ENCODE data around the gene RBX1. TPM values are rescaled to one million over a fixed set of nuclear protein-coding genes. Genes with fewer than 3 reads are reported as not detected.
"Not testable (repeated sequence)": the region's sequence is repeated elsewhere in the genome, so short reads cannot be mapped to it uniquely, and the experiment has no call there.

Gene RBX1
- total RNA-seq, 2 donors from 2014 or later = 34.8 to 39.0 TPM

DNA sequence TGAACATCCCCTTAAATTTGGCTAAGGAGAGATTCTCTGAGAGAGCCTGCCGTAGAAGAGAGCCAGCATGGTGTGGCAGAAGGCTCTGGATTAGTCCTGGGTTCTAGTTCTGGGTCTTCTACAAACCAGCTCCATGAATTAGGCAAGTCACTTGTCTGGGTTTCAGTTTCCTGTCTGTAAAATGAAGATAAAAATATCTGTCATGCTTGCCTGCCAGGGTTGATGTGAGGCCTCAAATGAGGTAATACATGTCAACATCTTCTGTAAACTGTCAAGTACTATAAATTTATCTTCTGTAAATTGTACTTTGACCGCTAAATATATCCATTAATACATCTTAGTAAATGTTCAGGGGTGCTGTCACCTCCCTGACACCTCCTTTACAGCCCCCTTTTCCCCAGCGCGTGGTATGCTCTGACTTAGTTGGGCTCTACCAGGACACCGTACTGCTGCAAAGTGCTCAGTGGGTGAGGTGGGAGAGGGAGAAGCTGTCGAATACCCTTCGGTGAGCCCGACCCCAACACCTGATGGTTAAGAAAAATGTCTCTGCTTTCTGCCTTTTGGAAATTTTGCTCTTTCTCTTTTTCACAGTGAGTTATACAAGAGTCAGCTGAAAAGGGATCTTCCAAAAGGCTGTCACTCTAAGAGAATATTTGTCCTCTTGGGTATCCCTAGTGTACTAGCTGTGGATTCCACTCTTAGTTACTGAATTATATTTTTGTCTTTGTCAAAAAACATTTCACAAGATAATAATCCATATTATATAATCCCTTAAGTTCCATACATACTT, 15.0 kb downstream of the RBX1 start:
- no peak for DNase-seq
- ATAC-seq = no peak
- intact Hi-C loops (cut with DNase I, micrococcal nuclease) = no loop called here

DNA sequence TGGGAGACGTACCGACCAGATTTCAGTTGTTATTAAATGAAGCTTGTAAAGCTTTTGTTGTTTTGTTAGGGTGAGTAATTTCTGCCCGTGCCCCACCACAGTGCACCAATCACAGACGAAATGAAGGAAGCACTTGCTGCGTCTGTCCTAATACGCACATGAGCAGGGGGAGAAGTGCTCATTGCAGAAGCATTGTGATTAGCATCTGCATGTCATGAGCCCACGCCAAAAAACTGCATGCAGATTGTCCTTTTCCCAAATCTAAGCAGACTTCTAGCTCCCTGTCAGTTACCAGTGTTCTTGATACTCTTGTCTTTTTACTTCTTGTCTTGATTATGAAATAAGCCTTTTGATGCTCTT, 15.5 kb downstream of the RBX1 start:
- intact Hi-C loops (cut with DNase I, micrococcal nuclease) = no loop called here
- no peak for DNase-seq
- ATAC-seq = no peak

DNA sequence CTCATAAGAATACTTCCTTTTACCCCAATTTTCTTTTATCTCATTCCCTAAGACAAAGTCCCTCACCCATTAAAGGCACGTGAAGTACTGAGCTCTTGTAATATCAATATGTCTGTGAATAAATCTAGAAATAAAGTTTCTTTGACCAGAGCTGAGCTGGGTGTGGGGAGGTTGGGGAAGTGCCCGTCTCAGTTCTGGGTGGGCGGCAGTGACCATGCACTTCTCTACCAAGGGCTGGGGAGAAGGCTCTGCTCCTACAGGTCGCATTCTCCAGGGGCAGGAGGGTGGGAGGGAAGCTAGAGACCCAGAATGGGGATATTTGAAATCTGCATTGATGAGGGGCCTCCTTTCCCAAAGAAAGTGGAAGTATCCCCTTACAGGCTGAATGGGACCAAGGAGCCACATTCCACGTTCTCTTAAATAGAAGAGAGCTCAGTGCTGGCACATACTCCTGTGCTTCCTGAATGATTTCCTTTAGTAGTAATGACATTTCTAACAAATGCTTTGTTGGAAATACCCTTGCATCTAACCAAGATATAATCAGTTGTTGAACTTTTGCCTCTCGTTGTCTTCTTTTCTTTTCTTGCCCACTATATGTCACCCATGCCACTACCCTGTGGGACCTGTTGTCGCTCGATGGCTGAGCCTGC, 16.1 kb downstream of the RBX1 start:
- DNase-seq (no peak), ATAC-seq (no peak)
- intact Hi-C loops (cut with DNase I, micrococcal nuclease) = no loop called here

DNA sequence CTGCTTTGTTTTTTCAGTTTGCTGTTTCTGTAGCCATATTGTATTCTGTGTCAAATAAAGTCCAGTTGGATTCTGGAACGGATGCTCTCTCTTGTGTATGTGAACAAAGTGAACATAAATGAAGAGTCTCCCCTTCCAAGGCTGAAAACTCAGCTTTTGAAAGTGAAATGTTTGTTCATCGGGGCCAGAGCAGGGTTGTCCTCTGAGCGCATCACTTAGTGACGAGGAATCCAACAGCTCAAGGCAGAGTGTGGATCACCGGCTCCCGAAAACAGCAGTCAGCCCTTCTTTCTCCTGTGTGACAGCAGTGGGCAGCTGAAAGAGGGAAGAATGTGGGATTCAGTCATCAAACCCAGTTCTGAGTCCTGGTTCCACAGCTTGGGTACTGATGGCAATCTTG, 21.4 kb downstream of the RBX1 start:
- ATAC-seq (no peak), DNase-seq (no peak)
- intact Hi-C loops (cut with DNase I, micrococcal nuclease) = no loop called here

DNA sequence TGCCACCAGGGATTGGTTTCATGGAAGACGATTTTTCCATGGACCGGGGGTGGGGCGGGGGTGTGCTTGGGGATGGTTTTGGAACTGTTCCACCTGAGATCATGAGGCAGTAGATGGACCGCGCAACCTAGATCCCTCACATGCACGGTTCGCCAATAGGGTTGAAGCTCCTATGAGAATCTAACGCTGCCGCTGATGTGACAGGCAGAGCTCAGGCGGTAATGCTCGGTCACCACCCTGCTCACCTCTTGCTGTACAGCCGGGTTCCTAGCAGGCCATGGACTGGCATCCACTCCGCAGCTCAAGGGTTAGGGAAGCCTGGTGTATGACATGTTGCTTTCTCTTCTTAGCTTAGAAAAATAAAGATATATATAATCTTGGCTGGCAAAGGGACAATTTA, 22.0 kb downstream of the RBX1 start:
- intact Hi-C loops (cut with DNase I, micrococcal nuclease) = no loop called here
- ATAC-seq (peak; percentile 9), DNase-seq (no peak)

DNA sequence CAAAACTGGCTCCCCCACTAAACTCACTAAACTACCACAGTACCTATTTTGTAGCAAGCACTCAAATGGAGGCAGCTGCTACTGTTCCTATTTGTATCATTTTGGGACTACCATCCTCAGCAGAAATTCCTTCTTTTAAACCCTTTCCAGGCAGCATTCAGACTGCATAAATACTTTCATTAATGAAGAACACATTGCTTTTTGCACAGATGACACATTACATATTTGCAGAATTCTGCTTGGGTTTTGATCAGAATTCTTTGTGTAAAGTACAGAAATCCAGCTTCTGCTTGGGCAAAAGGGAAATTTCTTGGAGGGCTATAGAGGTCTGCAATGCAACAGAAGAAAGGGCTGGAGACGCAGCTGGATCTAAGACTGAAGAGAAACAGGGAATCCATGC, 24.2 kb downstream of the RBX1 start:
- DNase-seq = no peak
- intact Hi-C loops (cut with DNase I, micrococcal nuclease) = no loop called here
- no peak for ATAC-seq

DNA sequence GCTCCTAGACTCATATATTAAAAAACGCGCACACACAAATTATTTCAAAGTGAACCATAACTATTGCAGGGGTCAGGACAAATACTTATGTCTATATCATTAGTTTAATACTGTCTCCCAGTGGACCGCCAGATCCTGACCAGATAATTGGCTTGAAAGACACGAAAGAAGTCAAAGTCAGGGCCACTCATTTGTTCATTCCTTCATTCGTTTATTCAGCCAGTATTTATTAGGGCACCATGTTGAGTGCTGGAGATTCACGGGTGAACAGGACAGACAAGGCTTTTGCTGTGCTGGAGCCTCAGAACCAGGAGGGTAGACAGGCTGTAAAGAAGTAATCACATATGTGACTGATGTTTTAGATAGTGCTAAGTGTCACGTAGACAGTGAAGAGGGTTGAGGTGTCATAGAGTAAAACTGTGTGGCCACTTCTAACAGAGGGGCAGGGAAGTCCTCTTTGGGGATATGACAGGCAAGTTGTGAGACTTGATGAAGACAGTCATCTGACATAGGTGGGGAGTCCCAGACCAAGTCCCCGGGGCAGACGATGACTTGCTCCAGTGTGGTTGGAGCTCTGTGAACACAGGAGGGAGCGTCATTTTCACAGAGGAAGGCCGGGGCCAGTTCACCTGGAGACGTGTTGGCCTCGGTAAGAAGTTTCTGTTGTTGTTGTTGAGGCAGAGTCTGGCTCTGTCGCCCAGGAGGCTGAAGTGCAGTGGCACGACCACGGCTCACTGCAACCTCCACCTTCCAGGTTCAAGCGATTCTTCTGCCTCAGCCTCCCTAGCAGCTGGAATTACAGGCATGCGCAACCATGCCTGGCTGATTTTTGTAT, 25.9 kb downstream of the RBX1 start:
- intact Hi-C loops (cut with DNase I, micrococcal nuclease) = no loop called here
- no peak for ATAC-seq
- DNase-seq = no peak

DNA sequence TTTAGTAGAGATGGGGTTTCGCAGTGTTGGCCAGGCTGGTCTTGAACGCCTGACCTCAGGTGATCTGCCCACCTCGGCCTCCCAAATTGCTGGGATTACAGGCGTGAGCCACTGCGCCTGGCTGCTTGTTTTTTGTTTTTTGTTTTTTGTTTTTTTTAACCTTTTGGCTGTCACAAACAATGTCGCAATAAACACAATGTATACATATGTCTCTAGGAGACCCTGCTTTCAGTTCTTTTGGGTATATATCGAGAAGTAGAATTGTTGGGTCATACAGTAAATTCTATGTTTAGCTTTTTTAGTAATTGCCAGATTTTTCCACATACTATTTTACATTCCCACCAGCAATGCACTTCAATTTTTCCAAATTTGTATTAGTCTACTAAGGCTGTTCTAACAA, 28.0 kb downstream of the RBX1 start:
- no peak for ATAC-seq
- DNase-seq = no peak
- intact Hi-C loops (cut with DNase I, micrococcal nuclease) = no loop called here

DNA sequence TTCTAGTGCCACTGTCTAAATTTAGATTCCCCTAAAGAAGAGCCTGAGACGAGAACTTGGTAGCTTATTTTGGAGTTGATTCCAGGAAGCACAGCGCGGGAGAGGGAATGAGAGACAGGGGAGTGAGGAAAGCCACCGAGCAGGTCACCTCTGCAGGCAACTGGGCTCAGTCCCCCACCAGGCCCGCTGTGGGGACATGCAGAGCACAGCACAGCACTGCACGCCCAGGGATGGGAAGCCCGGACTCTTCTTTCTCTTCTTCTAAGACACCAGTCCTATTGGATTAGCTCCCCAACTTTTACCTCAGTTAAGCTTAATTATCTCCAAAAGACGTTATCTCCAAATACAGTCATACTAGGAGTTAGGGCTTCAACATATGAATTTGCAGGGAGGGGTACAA, 28.7 kb downstream of the RBX1 start:
- DNase-seq (no peak), ATAC-seq (no peak)
- intact Hi-C loops (cut with DNase I, micrococcal nuclease) = no loop called here

DNA sequence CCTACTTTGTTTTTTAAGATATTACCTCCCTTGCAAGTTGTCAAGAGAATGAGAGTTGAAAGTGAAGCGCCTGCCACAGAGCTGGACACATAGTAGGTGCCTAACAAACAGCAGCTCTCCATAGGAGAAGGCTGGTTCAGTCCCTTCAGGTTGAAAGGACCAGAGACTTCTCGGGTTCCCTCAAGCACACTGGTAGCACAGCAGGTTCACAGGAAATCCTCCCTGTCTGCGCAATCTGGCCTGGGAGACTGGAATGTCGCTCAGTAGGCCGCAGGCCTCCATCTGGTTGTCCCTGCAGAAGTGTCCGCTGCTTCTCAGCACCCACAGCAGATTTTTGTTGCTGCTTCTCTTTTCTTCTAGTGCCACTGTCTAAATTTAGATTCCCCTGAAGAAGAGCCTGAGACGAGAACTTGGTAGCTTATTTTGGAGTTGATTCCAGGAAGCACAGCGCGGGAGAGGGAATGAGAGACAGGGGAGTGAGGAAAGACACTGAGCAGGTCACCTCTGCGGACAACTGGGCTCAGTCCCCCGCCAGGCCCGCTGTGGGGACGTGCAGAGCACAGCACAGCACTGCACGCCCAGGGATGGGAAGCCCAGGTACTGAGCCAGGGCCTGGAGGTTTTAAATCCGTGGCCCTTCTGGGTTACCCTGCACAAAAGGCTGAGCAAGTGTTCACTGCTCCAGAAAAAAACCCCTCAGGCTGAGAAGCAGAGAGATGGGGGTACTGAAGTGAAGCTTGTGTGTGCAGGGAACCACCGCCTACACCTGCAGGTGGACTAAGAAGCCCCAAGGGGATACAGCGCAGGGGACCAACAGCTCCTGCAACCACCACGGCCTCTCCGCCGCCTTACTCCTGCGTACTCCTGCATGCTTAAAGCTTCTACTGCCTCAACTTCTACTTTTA, 31.6 kb downstream of the RBX1 start:
- intact Hi-C loops (cut with DNase I, micrococcal nuclease) = no loop called here
- ATAC-seq = no peak
- DNase-seq = no peak

DNA sequence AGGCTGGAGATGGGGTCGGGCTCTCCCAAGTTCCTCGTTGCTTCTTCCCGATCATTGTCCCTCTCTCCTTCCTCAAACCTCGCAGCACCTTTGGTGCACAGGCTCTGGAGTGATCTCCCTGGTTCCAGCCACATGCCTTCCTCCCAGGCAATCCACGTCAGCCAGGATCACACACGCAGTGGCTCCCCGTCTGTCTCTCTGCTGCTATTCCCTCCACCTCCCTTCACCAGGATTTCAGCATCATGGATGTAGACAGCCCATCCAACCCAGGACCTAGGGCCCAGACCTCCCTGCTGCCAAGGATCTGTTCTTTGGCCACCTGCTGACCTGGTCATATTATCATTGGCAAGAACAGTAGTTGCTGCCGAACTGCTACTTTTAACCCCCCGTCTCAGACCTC, 40.1 kb downstream of the RBX1 start:
- no peak for ATAC-seq
- no peak for DNase-seq
- intact Hi-C loops (cut with DNase I, micrococcal nuclease) = no loop called here

DNA sequence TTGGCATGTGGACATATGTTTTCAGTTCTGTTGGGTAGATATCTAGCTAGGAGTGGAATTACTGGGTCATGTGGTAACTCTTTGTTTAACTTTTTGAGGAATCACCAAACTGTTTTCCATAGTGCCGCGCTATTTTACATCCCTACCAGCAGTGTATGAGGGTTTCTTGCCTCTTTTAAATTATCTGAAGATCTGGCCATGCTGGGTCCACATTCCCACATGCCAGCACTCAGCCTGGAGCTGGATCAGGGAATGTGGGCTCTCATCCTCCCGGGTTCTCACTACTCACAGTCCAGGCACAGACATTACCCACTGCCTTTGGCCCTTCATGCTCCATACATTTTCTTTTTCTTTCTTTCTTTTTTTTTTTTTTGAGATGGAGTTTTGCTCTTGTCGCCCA, 44.6 kb downstream of the RBX1 start:
- ATAC-seq (no peak), DNase-seq (no peak)
- intact Hi-C loops (cut with DNase I, micrococcal nuclease) = no loop called here

DNA sequence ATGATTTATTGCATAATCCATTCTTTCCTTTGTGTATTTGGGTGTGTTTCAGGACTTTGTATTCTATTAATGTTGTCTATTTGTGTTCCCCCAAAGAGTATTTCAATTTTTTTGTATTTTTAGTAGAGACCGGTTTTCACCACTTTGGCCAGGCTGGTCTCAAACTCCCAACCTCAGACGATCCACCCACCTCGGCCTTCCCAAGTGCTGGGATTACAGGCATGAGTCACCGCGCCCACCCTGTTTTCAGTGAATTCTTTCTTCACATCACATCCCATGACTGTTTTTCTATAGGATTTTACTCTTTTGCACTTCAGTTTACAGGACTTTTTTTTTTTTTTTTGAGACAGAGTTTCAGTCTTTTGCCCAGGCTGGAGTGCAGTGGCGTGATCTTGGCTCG, 46.3 kb downstream of the RBX1 start:
- DNase-seq (no peak), ATAC-seq (no peak)
- intact Hi-C loops (cut with DNase I, micrococcal nuclease) = no loop called here

DNA sequence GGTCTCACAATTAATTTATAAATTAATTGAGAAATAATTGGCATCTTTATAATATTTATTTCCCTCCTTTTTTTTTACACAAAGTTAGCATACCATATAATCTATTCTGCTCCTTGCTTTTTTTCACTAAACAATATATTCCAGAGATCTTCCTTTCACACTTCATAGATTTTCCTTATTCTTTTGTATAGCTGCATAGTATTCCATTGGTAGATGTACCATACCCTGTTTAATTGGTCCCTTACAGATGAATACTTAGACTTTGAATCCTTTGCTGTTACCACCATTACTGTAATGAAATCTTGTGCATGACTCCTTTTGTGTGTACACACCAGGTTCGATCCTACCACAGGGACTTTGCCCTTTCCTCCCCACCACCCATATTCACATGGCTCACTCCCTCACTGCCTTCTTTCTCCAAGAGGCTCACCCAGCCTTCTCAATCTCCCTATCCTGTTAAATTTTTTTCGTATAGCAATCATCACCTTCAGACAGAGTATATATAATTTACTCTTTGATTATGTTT, 48.9 kb downstream of the RBX1 start:
- no peak for DNase-seq
- ATAC-seq = no peak
- intact Hi-C loops (cut with DNase I, micrococcal nuclease) = no loop called here

DNA sequence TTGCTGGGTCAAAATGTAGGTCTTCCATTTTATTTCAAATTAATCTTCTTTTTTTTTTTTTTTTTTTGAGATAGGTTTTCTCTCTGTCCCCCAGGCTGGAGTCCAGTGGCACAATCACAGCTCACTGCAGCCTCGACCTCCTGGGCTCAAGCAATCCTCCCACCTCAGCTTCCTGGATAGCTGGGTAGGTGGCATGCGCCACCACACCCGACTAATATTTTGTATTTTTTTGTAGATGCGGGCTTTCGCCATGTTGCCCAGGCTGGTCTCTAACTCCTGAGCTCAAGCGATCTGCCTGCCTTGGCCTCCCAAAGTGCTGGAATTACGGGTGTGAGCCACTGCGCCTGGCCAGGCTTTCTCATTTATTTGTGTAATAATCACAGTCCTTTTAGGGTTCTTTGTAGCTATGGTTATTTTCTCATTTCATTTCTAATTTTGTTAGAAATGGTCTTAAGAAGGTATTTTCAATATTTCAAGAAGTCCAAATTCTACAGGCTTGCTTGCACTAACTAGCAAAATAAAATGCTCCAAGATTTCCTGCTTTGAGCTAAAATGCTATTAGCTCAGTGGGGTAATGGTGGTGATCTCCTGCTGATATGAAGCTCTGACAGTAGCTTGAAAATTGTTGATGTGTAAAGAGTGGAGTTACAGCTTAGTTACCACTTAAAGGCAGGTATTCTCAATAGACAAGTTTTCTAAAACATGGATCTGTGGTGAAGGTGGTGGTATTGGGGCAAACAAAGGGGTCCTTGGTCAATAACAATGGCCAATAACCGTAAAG, 50.0 kb downstream of the RBX1 start:
- DNase-seq (no peak), ATAC-seq (no peak)
- intact Hi-C loops (cut with DNase I, micrococcal nuclease) = no loop called here

DNA sequence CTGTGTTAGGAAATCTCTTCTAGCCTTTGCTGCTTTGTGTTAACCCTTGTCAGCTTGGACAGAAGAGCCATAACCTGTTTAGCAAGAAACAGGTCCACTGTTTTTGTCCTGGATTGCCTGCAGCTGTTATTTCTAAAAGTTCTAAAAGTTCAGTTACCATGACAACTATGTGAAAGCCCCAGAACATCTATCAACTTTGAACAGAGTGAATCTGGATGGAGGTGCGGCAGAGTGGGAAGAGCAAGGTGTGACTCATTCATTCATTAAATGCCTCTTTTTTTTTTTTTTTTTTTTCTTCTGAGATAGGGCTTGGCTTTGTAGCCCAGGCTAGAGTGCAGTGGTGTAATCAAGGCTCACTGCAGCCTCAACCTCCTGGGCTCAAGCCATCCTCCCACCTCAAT, 50.5 kb downstream of the RBX1 start:
- no peak for DNase-seq
- intact Hi-C loops (cut with DNase I, micrococcal nuclease) = no loop called here
- peak; percentile 51 for ATAC-seq

DNA sequence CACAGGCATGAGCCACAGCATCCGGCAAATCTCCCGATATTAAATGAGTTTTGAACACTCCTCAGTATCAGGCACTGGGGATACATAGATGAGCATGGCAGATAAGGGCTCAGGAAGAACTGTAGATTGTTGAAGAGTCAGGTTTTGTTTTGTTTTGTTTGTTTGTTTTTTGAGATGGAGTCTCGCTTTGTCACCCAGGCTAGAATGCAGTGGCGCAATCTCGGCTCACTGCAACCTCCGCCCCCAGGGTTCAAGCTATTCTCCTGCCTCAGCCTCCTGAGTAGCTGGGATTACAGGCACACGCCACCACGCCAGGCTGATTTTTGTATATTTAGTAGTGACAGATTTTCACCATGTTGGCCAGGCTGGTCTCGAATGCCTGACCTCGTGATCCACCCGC, 51.2 kb downstream of the RBX1 start:
- DNase-seq; ATAC-seq; intact Hi-C loops (cut with DNase I, micrococcal nuclease): not testable (repeated sequence)

DNA sequence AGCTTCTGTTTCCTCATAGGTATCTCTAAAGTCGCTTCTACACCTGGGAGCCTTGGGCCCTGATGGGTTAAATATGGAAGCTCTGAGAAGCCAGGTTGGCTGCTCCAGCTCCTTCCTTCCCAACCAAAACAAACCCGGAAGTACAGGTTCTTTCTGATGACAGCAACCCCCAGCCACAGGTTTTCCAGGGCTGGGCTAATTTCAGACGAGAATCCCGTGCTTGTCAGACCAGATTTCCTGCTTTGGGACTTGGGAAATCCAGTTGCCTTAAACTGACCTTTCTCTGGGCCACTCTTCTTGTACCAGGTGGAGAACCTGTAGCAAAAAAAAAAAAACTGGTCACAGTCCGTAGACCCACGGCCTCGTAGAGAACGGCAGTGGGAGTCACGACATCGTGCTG, 51.9 kb downstream of the RBX1 start:
- intact Hi-C loops (cut with DNase I, micrococcal nuclease) = no loop called here
- ATAC-seq (peak; percentile 18), DNase-seq (no peak)
